WERI-Rb-1 (cell line): ENCODE results near the gene ABL1.

ENCODE experiments used
- DNase-seq: peaks from one replicate; pipeline ENCODE4 v3.0.0-alpha.2; 2020
- H3K27ac ChIP-seq: fragments of 250-450 bp; sonication (Bioruptor Pico); 2 replicates; pipeline ENCODE4 v1.5.1; 2020; ENCODE audit warnings: mild to moderate bottlenecking, moderate library complexity
- H3K27me3 ChIP-seq: fragments of 250-450 bp; sonication (Bioruptor Pico); 2 replicates; pipeline ENCODE4 v1.5.1; 2021; ENCODE audit warnings: mild to moderate bottlenecking, low read depth, moderate library complexity; ENCODE audit not compliant: insufficient read depth, severe bottlenecking
- H3K36me3 ChIP-seq: fragments of 250-450 bp; sonication (Bioruptor Pico); 2 replicates; pipeline ENCODE4 v1.5.1; 2020; ENCODE audit warnings: mild to moderate bottlenecking, moderate library complexity
- H3K4me3 ChIP-seq: 2 replicates; pipeline ENCODE4 v1.5.1; 2011; ENCODE audit warnings: low read depth, mild to moderate bottlenecking, control low read depth, low read length
- H3K9me3 ChIP-seq: fragments of 250-450 bp; sonication (Bioruptor Pico); 2 replicates; pipeline ENCODE4 v1.5.1; 2021; ENCODE audit warnings: mild to moderate bottlenecking, moderate library complexity; ENCODE audit not compliant: severe bottlenecking
- TF ChIP-seq, protein P1 (sequence below): IDR thresholded peaks from 2 replicates; pipeline ENCODE4 v1.5.1; 2011; ENCODE audit warnings: low read depth, mild to moderate bottlenecking, control low read depth, inconsistent platforms, low read length

ABL1 gene

DNA sequence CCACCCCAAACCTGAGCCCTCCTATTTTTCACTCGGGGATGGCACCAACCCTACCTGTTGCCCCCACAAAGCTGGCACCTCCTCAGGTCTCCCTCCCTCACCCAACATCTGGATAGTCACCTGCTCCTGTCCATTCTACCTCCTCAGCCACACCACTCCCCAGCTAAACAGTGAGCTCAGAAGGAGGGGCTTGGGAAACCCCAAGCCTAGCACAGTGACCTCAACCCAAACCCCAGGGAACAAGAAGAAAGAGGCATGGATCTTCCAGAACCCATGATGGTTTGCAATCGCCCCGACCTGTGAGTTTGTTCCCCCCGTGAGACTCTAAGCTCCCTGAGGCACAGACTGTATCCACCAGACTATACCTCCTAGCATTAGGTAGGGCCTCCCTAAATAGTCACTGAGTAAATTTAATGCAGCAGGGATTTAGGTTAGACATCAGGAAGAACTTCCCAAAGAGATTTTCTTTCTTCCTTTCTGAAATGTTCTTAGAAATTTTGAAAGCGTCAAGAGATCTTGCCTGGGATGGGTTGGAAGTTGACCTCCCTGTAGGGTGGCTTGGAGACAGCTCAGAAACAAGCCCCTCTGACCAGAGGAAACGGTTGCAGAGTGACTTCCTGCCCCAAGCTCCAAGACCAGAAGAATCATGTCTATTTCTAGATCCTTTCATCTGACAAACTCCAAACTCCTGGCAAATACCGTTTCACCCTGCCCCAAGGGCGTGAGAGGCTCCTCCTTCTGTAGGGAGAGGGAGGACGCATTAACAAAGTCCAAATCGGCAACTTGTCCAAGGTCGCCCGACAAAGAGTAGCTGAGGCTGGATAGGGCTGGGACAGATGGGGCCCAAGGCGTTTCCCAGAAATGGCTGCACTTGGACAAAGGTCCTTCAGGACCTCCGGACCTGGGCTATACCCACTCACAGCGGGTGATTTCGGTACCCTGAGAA, 99.9 kb downstream of the ABL1 start:
- Histone ChIP-seq H3K27me3 (peaks cover 24% of the 10 kb centered on the region), H3K36me3 (no peaks in the 10 kb centered on the region; the same call in 1 of the 2 replicates), H3K4me3 (no peak overlapping the region), H3K9me3 (no peaks in the 10 kb centered on the region), H3K27ac (no peak overlapping the region)
- TF ChIP-seq, protein P1, sequence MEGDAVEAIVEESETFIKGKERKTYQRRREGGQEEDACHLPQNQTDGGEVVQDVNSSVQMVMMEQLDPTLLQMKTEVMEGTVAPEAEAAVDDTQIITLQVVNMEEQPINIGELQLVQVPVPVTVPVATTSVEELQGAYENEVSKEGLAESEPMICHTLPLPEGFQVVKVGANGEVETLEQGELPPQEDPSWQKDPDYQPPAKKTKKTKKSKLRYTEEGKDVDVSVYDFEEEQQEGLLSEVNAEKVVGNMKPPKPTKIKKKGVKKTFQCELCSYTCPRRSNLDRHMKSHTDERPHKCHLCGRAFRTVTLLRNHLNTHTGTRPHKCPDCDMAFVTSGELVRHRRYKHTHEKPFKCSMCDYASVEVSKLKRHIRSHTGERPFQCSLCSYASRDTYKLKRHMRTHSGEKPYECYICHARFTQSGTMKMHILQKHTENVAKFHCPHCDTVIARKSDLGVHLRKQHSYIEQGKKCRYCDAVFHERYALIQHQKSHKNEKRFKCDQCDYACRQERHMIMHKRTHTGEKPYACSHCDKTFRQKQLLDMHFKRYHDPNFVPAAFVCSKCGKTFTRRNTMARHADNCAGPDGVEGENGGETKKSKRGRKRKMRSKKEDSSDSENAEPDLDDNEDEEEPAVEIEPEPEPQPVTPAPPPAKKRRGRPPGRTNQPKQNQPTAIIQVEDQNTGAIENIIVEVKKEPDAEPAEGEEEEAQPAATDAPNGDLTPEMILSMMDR, result no peak
- DNase-seq, result no peak

DNA sequence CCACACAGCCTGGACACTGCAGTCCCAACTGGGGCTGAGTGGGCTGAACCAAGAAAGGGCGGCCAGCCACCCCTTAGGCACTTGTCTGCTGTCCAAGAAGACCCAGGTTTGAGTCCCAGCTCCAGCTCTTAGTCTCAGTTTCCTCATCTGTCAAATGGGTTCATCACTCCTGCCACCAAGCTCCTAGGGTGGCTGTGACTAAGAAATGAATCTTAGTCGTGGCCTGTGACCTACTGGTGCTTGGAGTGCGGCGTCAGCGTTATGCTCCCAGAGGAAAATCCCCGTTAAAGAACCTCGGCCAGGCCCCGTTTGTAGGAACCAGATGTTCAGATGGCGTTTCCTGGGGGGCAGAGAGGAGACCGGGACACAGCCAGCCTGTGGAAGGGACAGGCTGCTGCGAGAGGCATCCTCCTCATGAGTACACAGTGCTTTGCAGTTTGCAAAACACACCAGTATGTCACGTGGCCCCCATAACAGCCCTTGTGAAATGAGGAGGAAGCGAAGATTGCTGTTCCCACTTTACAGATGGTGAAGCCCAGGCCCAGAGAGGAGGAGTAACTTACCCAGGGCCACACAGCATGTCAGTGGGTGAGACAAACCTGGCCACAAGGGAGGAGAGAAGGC, 100.7 kb downstream of the ABL1 start:
- H3K36me3 ChIP-seq, result no peaks in the 10 kb centered on the region; the same call in 1 of the 2 replicates
- H3K27ac ChIP-seq, result no peak overlapping the region
- H3K9me3 ChIP-seq, result no peaks in the 10 kb centered on the region
- no peak overlapping the region for H3K4me3 ChIP-seq
- TF ChIP-seq, protein P1, result no peak
- peaks cover 31% of the 10 kb centered on the region for H3K27me3 ChIP-seq
- DNase-seq, result no peak

DNA sequence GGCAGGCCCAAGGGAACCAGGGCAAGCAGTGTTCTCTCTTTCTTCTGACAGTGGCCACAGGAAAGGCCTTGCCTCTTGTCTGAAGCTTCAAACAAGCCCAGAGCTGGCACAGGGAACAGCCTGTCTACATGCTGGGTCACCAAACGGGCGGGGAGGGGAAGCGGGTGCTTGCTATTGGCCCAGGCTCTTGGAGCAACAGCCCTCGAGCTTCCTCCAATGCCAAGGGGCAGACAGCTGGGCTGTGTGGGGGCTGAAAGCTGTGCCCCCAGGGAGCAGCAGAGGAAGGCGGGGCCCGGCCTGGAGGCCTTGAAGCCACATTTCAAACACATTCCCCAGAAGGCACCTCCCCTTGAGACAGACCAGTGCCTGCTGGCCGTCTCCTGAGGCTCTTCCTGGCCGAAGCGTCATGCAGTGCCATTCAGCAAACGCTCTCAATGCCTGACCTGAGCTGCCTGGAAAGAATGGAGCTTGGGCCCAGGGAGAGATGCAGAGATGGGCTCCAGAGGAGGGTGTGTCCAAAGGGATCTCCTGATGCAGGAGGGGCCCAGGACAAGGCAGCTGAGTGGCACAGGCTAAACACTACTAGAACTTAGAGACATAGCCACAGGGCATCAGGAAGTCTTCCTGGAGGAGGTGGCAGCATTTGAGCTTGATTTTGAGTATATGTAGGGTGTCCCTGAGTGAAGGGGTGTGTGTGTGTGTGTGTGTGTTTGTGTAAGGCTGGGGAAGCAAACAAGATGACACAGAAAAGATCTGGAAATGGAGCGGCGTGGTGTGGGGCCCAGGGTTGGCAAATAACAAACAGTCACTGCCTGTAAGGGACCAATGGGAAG, 101.4 kb downstream of the ABL1 start:
- Histone ChIP-seq H3K36me3 (no peaks in the 10 kb centered on the region; the same call in 1 of the 2 replicates), H3K4me3 (no peak overlapping the region), H3K27me3 (peaks cover 39% of the 10 kb centered on the region), H3K27ac (no peak overlapping the region), H3K9me3 (no peaks in the 10 kb centered on the region)
- DNase-seq, result no peak
- TF ChIP-seq, protein P1, result no peak
